ENCODE results near the gene CHD5.

CHD5 gene

DNA sequence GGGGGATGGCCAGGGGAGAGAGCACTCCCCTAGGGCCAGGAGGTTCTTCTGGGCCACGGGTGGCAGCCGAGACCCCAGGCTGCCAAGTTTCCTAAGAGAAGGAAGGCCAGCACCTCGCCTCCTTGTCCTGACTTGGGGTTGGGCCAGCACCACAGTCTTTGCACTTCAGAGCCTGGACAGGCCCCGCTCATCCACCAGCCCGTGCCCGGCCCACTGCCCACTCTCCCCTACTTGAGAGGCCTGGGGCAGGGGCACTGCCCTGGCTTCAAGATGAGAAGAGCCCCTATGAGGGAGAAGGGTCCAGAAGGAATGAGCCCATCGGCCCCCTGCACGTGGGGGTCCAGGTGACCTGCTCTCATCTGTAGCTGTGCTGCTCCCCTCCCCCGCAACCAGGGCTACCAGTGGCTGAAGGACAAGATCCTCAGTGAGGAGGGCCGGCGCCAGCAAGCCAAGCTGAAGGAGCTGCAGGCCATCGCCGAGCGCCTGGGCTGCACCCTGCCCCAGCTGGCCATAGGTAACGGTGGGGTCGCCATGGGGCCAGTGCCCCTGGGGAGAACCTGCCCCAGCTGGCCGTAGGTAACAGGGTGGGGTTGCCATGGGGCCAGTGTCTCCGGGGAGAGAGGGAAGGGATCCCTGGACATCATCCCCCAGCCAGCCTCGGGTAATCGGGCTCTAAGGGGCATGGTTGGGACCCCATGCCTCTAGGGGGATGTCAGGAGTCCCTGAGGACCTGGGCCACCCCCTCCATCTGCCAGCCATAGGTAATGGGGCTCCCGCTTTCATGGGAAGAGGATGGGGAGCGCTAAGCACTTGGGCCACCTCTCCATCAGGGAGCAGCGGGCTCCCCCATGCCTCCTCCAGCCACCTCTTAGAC lies 83.6 kb downstream of the CHD5 start:
- no peak for DNase-seq

DNA sequence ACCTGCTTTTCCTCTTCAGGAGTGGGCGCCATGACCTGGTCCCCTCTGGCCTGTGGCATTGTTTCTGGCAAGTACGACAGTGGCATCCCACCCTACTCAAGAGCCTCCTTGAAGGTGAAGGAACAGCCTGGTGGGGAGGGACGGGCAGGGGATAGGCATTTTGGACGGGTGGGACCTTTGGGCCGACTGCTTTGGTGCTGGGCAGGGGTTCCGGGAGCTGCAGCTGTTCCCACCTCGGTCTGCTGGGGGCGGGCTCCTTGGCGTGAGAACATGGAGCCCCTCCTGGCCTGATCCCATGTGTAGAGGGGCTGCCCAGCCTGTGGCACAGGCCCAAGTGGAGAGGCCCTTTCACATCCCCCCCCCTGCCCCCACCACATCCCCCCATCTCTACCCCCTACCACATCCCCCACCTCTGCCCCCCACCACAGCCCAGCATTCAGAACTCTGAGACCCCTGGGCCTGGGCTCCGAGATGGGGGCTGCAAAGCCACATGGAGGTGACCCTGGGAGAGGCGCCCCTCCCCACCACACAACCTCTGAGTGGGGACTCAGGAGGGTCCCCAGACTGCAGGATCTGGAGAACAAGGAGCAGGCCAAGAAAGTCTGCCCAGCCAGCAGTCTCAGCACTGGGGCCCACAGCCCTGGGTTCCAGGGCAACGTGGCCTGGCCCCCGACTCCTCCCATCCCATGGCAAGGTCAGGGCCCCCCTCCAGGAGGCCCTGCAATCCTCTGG lies 84.4 kb downstream of the CHD5 start:
- DNase-seq, result no peak

DNA sequence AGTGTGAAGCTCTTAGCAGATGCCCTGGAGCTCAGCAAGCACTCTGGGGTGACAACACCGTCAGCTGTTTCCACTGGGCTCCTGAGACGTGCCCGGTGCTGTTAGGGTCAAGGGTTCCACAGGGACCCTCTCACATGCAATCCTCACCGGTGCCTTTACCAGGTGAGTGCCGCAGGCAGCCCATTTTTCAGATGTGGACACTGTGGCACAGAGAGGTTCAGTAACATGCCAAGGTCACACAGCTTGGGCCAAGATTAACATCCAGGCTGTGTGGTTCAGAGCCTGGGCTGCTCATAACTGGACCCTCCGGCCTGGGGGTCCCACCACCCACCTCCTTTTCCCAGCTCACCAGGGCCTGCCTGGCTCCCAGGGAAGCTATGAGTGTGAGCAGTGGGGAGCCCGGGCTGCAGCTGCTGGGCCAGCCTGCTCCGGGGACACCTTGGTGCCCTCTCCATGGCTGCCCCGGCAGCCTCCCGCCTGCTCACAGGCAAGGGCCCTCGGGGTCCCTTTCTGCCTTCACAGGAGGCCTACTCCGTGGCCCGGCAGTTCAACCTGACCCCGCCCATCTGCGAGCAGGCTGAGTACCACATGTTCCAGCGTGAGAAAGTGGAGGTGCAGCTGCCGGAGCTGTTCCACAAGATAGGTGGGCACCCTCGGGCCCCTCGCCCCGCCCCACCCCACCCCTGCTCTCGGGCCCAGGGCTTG lies 85.2 kb downstream of the CHD5 start:
- no peak for DNase-seq

DNA sequence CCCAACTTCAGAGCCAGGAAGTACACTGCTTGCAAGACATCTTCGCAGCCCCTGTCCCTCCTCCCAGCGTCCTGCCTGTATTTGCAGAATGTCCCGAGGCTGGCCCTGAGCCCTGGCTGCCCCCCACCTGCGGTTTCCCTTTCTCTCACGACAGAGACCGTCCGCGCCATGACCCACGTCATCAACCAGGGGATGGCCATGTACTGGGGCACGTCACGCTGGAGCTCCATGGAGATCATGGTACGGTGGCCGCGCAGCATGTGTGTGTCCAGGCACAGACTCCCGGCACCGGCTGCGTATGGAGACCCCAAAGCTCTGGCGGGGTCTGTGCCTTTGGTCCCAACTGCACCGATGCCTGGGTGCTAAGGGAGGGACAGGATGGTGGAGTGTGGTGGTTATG lies 85.9 kb downstream of the CHD5 start:
- DNase-seq, result no peak

DNA sequence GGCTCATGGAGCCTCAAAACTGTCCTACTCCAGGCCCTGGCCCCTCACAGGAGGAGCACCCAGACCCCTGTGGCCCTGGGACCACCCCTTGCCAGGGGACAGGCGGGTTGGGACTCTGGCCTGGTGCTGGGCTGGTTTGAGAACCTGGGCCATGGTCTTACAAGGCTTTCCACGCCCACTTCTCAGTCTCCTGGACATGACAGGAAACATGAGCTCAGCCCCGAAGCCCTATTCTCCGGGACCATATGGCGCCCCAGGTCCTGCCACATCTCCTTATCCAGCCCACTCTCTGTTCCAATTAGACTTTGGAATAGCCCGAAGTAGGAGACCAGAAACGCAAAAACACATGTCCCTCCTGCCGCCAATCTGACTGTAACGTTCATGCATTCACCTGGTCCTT lies 86.5 kb downstream of the CHD5 start:
- DNase-seq, result no peak

DNA sequence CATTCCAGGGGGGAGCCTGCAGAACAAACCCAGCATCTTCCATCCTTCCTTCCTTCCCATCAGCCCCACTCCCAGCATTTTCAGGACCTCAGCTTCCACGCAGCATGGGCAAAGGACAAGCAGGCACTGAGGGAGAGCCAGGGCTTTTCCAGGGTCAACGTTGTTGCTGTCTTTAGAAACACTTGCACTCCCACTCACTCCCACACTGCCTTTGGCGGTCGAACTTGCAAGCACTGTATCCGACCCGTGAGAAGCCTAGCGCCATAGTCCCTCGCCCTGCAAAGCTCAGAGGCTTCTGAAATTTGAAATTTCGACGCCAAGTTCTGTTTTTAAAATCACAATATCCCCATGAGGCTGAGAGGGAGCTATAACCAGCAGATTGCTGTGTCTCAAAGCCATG lies 87.0 kb downstream of the CHD5 start:
- no peak for DNase-seq

DNA sequence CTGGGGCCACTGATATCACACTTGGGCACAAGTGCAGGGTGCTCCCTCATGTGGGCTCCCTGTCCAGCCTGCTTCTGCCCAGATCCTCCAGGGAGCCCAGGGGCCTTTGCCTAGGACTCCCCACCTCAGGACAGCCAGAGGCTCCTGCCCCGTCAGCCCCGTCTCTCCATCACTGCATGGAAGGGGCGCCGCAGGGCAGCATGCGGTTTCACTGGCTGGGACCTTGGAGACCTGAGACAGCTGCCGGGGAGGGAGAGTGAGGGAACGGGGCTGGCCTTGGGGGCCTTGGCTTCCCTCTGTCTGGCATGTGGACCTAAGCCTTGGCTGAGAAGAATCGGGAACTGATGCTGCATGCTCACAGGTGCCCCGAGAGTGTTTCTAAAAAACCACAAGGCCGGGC lies 87.9 kb downstream of the CHD5 start:
- no peak for DNase-seq

DNA sequence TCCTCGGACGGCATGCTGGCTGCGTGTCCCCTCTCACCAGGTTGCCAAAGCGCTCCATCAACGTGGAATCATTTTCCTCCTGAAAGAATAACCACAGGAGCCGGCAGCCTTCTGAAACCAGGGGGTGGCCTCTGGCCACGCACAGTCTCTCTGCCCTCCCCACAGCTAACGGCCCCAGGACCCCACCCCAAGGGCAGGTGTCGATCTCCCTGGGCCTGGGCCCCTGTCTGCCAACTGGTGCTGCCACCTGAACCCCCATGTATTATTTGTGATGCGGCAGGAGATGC lies 88.4 kb downstream of the CHD5 start:
- no peak for DNase-seq

DNA sequence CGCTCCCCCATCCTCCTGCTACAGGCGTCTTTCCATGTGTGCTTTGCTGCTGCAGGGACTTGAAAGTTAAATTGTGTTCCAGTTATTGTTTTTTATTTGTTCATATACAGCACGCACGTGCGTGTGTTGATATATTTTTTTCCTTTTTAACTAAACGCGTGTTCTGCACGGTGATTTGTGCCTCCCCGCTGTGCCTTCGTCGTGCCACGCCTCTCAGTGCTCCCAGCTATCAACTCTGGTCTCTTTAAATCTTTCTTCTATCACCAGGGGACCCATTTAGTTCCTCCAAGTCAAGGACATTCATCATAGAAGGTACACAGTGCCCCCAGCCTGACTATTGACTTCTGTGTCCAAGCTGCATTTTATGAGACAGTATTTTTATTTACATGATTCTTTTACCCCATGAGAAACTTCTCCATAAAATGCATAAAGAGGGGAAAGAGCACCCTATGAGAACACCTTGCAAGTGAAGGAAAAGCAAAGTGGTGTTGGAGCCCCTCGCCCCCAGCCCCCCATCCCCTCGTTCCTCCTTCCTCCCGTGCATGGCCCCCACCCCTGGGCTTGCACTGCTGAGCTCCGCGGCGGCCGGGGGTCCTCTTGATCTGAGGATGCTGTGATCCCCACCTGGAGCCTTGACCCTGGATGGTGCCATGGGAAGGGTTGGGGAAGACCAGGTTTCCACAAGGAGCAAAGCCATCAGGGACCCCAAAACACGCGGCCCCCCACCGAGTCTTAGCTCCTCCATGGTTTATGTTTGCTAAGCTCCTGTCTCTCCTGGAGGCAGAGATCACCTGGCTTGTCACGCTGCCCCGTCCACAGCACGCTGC lies 88.9 kb downstream of the CHD5 start:
- no peak for DNase-seq

DNA sequence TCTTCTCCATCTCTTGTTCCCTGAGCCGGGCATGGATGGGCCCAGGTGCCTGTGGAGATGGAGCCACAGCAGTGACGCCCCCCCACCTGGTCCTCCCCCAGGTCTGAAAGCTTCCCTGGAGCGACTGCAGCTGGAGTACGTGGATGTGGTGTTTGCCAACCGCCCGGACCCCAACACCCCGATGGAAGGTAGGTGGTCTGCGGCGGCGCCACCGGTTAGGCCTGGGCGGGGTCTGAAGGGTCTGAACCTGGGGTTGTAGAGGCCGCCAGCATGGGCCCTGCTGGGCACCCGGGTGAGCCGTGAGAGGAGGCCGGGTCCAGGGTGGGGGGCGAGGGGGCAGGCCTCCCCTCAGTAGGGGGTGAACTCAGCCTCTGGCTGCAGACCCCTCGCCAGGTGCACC lies 89.8 kb downstream of the CHD5 start:
- no peak for DNase-seq

DNA sequence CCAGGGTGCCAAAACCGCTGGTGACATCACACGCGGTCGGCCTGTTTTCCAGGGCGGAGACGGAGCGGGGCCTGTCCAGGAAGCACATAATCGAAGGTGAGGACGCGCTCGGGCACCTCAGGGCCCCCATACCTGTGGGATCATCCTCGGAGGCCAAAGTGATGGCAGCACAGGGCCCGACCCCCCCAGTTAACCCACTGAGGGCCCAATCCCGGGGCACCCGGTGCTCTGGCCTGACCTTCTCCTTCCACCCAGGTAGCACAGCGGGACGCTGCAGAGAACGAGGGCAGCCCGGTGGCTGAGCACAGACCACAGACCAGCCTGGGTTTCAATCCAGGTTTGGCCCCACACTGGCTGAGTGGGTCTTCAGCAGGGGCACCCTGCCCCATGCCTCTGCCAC lies 91.2 kb downstream of the CHD5 start:
- DNase-seq, result no peak

DNA sequence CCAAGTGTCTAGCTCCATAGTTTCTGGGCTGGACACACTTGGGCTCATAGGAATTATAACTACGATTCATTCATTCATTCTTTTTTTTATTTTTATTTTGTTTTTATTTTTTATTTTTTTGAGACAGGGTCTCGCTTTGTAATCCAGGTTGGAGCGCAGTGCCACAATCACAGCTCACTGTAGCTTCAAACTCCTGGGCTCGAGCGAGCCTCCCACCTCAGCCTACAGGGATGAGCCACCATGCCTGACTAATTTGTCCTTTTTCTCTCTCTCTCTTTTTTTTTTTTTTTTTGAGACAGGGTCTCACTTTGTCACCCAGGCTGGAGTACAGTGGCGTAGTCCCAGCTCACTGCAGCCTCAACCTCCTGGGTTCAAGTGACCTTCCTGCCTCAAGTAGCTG lies 92.2 kb downstream of the CHD5 start:
- no peak for DNase-seq

DNA sequence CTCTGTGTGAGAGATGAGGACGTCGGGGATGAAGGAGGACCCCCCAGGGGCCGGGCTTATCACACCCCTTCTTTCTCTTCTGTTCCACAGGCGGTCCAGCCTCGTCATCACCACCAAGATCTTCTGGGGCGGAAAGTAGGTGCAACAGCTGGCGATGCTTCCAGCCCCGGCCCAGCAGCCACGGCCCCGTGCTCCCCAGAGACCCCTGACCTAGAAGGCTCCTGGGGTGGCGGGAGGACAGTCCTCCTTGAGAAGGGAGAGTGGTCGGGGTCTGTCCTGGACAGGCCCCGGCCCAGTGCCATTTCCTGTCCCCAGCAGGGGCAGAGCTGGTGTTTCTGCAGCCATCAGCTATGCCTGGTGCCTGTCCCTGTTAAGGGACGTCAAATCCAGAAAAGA lies 92.7 kb downstream of the CHD5 start:
- DNase-seq, result no peak

DNA sequence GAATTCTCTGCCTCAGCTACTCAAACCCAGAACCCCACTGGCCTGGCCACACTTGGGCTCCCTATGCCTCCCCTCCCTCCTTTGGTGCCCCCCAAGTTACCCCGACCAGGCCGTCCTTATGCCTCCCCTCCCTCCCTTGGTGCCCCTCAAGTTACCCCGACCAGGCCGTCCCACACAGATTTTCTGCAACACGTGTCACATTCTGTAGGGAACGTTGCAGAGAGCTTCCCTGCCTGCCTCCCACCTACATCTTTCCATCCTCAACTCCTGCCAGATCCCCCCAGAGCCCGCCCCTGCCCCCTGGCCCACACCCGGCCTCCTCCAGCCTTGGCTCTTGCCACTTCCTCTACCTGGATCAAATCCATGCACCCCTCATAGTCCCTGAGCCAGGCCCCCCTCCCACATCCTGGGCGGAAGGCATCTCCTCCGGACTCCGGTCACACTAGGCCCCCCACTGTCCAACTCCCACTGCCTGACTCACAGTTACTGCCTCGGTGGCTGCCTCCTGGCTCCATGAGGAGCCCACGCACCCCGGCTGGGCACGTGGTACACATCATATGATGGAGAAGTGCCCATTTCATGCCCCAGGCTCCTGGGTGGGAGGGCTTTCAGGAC lies 93.3 kb downstream of the CHD5 start:
- DNase-seq, result no peak

DNA sequence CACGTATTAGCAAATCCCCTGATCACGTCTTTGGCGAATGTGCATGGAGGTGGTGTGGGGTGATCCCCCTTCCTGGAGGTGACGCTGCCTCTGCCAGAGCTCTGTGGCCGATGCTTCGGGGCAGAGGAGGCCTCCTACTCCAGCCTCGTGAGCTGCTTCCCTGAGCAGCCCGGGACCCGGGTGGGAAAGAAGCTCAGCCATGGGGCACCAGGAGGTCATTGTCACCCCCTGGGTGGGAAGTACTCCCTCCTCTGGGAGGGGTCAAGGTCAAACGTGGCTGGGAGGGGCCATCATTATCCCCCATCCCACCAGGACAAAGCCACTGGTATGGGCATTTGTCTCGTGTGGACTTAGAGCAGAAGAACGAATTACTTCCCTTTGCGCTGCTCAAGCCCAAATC lies 93.8 kb downstream of the CHD5 start:
- no peak for DNase-seq

DNA sequence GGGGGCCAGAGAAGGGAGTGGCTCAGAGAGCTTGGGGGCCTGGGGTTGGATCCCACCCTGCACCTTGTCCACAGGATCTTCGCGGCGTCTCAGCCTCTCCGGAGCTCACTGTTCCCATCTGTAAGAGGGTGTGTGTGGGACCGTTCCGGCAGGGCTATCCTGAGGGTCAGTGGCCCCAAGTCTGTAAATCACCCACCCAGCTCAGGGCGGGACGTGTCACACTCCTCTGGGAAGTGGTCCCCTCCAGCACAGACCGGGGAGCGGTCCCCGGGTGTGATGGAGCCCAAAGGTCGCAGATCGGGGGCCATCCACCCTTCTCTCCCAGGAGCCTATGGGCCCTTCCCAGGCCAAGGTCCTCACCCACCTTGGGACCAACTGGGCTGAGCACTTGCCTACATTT lies 94.5 kb downstream of the CHD5 start:
- no peak for DNase-seq

DNA sequence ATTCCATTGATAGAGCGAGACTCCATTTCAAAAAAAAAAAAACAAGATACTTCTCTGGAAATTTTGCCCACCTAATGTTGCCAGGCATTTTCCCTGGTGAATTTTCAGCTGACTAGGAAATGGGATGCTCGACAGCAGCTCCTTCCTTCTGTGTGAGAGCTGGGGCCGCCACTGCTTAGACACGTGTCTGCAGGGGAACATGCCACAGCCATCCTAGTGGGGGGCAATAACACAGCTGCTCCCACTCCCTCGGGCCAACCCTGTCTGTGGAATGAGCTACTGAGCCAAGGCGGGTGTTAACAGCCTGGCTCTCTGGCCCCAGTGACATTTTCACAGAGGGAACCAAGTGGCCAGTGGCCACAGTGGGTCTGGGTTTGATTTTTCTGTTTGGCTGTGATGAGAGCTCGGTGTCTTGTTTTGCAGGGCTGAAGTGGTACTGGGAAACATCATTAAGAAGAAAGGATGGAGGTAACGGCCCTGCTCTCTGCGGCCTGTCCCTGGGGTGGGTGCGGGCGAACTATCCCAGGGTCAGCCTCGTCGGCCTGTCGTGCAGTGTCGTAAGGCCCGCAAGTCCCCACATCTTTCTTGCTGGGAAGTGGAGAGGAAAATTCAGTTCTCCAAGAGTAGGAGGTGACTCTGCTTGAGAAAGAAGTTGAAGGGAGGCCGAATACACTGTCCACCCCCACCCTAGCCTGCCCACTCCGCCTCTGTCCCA lies 95.2 kb downstream of the CHD5 start:
- no peak for DNase-seq

DNA sequence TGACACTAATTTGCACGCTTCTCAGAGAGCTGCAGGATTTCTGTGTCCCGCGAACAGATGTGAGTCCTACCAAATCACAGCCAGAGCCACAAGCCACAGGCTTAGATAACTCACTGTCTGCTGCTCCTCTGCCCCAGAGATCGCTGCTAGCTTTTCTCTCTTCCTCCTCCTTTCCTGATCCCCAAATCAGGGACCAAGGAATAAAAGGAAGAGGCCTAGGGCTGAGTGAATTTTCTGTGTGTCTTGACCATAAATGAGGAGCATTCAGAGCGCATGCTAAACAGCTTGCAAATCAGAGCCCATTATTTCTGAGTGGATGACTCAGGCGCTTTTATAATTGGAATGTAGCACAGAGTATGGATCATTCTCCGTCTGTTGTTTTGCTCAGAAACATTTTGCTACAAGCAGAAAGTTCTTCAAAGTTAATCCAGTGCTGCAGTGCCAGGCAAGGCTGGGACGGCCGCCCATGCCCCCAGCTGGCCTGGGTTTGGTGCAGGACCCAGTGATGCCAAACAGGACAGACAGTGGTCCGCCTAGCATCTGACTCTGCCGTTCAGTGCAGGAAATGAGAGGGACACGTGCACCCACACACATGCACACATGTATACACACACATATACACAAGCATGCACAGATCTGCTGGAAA lies 96.2 kb downstream of the CHD5 start:
- no peak for DNase-seq

DNA sequence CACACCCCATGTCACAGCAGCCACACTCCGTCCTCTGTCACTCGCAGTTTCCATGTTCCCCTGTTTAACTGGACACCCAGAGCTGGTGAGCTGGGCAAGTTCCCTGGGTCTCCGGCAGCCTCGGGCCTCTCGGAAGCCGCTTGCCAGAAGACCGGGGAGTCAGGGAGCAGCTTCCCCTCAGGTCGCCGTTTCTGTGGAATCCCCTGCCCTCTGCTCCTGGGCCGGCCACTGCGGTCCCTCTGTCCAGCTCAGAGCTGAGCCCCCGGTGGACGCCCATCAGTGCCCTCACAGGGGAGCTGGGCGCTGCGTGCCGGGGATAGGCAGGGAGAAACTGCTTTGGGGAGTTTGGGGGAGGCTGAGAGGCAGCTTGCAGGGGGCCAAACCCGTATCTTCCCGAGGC lies 96.7 kb downstream of the CHD5 start:
- no peak for DNase-seq

DNA sequence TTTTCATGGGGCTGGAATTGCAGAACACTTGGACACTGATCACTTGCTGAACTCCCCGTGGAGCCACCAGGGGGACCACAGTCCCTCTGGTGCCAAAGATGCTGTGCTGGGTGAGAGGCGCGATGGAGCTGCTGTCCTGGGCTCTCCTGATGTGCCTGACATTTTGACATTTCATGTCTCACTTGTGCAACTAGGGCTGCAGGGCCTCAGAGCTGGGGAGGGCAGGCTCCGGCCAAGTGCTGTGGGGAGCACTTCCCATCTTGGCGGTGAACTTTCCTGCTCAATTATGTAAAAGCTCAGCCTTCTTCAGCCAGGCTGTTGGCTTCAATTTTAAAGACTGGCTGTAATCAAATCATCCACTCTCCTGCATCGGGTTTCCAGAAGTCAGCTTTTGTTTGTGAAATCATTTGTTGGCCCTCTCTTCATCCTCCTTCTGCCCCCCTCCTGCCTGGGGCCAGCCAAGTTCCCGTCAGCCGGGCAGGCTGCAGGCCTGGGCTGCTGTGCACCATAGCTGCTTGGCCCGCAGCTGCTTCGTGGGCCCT lies 97.6 kb downstream of the CHD5 start:
- no peak for DNase-seq

DNA sequence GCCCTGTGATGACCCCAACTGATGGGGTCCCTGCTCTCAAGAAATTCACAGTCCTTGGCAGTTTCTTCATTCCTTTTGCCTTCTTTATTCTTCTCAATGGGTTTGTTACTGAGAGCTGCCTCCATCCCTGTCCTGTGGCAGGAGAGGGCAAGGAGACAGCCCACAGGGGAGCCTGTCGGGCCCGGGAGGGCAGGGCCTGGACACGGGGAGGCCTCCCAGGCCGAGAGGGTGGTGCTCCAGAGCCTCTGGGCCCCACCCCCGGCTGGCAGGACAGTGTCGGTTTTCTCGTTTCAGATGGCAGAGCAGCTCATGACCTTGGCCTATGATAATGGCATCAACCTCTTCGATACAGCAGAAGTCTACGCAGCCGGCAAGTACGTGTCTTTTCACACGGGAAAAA lies 98.2 kb downstream of the CHD5 start:
- no peak for DNase-seq
